Smooth muscle cell of the coronary artery (primary cell): ENCODE data around the gene MYO16. TPM values are rescaled to one million over a fixed set of nuclear protein-coding genes. Genes with fewer than 3 reads are reported as not detected.

Experiments used
- total RNA-seq: library from RNA; depleted of rRNA; stranded (reverse); fragments of >200 nt; gene quantifications from 2 replicates; pipeline ENCODE4 v1.2.3, GENCODE V29; 2014; ENCODE audit warnings: low replicate concordance

The MYO16 gene
- not detected in 2 replicates for total RNA-seq

GRCh38 chr13:108629181-108629752 lies at the start of gene MYO16:
Gene MYO16, plus strand, starts transcription at chr13:108629611. Its CDS starts 234 bp downstream, at chr13:108629845.

